GM23248 (cell line): Measurements from ENCODE around the gene PHOX2A. TPM values are rescaled to one million over a fixed set of nuclear protein-coding genes. Genes with fewer than 3 reads are reported as not detected.
"Not testable (repeated sequence)": the region's sequence is repeated elsewhere in the genome, so short reads cannot be mapped to it uniquely, and the experiment has no call there.

Experiments used
- DNase-seq: peaks from one replicate; pipeline ENCODE4 v3.0.0-alpha.2; 2015
- H2AFZ ChIP-seq: fragments of 200-600 bp; sonication (generic); 2 replicates; pipeline ENCODE4 v1.6.1; 2016; ENCODE audit warnings: antibody characterized with exemption
- H3F3A ChIP-seq: fragments of 200-600 bp; sonication (generic); 2 replicates; pipeline ENCODE4 v1.6.1; 2016; ENCODE audit warnings: mild to moderate bottlenecking, antibody characterized with exemption, mixed run types; ENCODE audit not compliant: insufficient read depth
- H3K27ac ChIP-seq: fragments of 200-600 bp; sonication (generic); 2 replicates; pipeline ENCODE4 v1.5.1; 2016; ENCODE audit warnings: mild to moderate bottlenecking
- H3K27me3 ChIP-seq: fragments of 200-600 bp; sonication (generic); replicated peaks from 2 replicates; pipeline ENCODE4 v1.6.1; 2016; ENCODE audit warnings: mild to moderate bottlenecking; ENCODE audit not compliant: insufficient read depth
- H3K36me3 ChIP-seq: fragments of 200-600 bp; sonication (generic); 2 replicates; pipeline ENCODE4 v1.6.1; 2016; ENCODE audit warnings: low read depth, mild to moderate bottlenecking
- H3K4me1 ChIP-seq: fragments of 200-600 bp; sonication (generic); 2 replicates; pipeline ENCODE4 v1.6.1; 2016; ENCODE audit warnings: mild to moderate bottlenecking; ENCODE audit not compliant: insufficient read depth
- H3K4me2 ChIP-seq: fragments of 200-600 bp; sonication (generic); one replicate; pipeline ENCODE4 v1.6.1; 2016; ENCODE audit warnings: mild to moderate bottlenecking; ENCODE audit not compliant: unreplicated experiment
- H3K4me3 ChIP-seq: fragments of 200-600 bp; sonication (generic); 2 replicates; pipeline ENCODE4 v1.5.1; 2016; ENCODE audit warnings: mild to moderate bottlenecking
- H3K79me2 ChIP-seq: fragments of 200-600 bp; sonication (generic); 2 replicates; pipeline ENCODE4 v1.6.1; 2016; ENCODE audit warnings: mild to moderate bottlenecking; ENCODE audit not compliant: insufficient read depth
- H3K9ac ChIP-seq: fragments of 200-600 bp; sonication (generic); 2 replicates; pipeline ENCODE4 v1.6.1; 2016; ENCODE audit warnings: mild to moderate bottlenecking
- H3K9me2 ChIP-seq: fragments of 200-600 bp; sonication (generic); 2 replicates; pipeline ENCODE4 v1.6.1; 2016; ENCODE audit warnings: mixed run types, mild to moderate bottlenecking, moderate library complexity; ENCODE audit not compliant: insufficient read depth
- H3K9me3 ChIP-seq: fragments of 200-600 bp; sonication (generic); one replicate; pipeline ENCODE4 v1.6.1; 2017; ENCODE audit warnings: low read depth
- H4K20me1 ChIP-seq: fragments of 200-600 bp; sonication (generic); 2 replicates; pipeline ENCODE4 v1.6.0; 2016; ENCODE audit not compliant: insufficient read depth
- EZH2 ChIP-seq: fragments of 200-600 bp; sonication (generic); IDR thresholded peaks from 2 replicates; pipeline ENCODE4 v1.6.1; 2018; ENCODE audit warnings: antibody characterized with exemption, mild to moderate bottlenecking; ENCODE audit not compliant: insufficient read depth, poor library complexity, severe bottlenecking
- EZH2phosphoT487 ChIP-seq: fragments of 200-600 bp; sonication (generic); IDR thresholded peaks from 2 replicates; pipeline ENCODE4 v1.6.1; 2018; ENCODE audit warnings: antibody characterized with exemption, moderate library complexity, mild to moderate bottlenecking, low read depth; ENCODE audit not compliant: insufficient read depth
- WGBS, 2 experiments: methylation state at CpG; one replicate each; pipeline ENCODE4 v1.1.6; 2015 to 2017; ENCODE audit warnings: low lambda C conversion rate in 2 of 2, low coverage in 1 of 2; ENCODE audit errors: missing lambda C conversion rate in 2 of 2; 5-methylcytosine and 5-hydroxymethylcytosine counted together
- in situ Hi-C: fragments of 300-500 bp; cut with MboI; formaldehyde crosslinking; loops from 2 replicates; pipeline ENCODE4 v1.15.0; 2020
- polyA plus RNA-seq: library from polyadenylated mRNA; unstranded; fragments of >200 nt; fragmentation: Nextera tagmentation; extraction: Ambion mirVana; gene quantifications from 2 replicates; pipeline ENCODE4 v1.2.1, GENCODE V29; 2016
- total RNA-seq: library from RNA; depleted of rRNA; stranded (reverse); fragments of >200 nt; shearing (Covaris generic); gene quantifications from 2 replicates; pipeline ENCODE4 v1.2.3, GENCODE V29; 2014

PHOX2A gene
- total and polyA plus RNA-seq, 2 experiments from 2014 or later, result not detected

DNA sequence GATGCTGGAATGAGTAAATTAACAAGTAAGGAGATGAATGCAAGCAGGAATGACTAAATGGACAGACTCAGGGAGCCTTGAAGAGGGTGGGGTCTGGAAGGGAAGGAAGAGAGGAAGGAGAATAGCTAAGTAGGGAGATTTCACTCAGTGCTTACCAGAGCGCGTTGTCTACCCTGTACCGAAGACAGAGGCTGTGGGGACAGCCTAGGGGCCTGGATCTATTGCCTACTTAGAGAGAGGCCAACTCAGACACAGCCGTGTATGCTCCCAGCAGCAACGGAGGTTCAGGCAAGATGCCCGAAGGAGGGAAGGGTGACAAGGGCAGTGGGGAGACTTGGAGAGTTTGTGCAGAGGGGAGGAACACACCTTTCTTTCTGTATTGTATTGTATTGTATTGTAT is 27.3 kb downstream of the PHOX2A start, which contains the start of gene FOLR2:
FOLR2 (plus strand) TSS at position 157 of the 400 bp plus-strand sequence. CDS start 1,791 bp downstream, outside the sequence.
- H3K4me2 ChIP-seq, result no peak within 1 kb of the TSS
- no peak within 1 kb of the TSS for H3K9ac ChIP-seq
- H2AFZ ChIP-seq, result no peak within 1 kb of the TSS
- no peaks in the 10 kb centered on the region for H3K9me2 ChIP-seq
- H3K27ac ChIP-seq, result no peak within 1 kb of the TSS
- no peaks in the 10 kb centered on the region for H3K9me3 ChIP-seq
- no peak for TF ChIP-seq EZH2phosphoT487
- H3K4me1 ChIP-seq, result no peaks in the 10 kb centered on the region
- no peaks in the 10 kb centered on the region for H4K20me1 ChIP-seq
- H3F3A ChIP-seq, result no peaks in the 10 kb centered on the region
- H3K36me3 ChIP-seq, result no peaks in the 10 kb centered on the region
- H3K79me2 ChIP-seq, result no peaks in the 10 kb centered on the region
- no peak for DNase-seq
- in situ Hi-C loops, result no loop called here
- 86 to 89% methylated on average over 6 of the region's 6 CpGs for WGBS, 2 experiments
- no peak within 1 kb of the TSS for H3K4me3 ChIP-seq
- H3K27me3 ChIP-seq, result peaks cover 26% of the 10 kb centered on the region

- Histone ChIP-seq H2AFZ (no peak overlapping the region), H3K4me2 (no peak overlapping the region), H3K9me2 (no peaks in the 10 kb centered on the region), H3K36me3 (no peaks in the 10 kb centered on the region), H3K4me3 (no peak overlapping the region), H3K27ac (no peak overlapping the region), H3K9me3 (no peaks in the 10 kb centered on the region), H3K27me3 (peaks cover 10% of the 10 kb centered on the region; the same call in 1 of the 2 replicates), H3F3A (no peaks in the 10 kb centered on the region), H4K20me1 (no peaks in the 10 kb centered on the region), H3K4me1 (no peaks in the 10 kb centered on the region), H3K79me2 (no peaks in the 10 kb centered on the region), H3K9ac (no peak overlapping the region)
- DNase-seq, result no peak
- WGBS, 2 experiments, result 51 to 54% methylated on average over 4 of the region's 4 CpGs
- in situ Hi-C loops, result no loop called here
- TF ChIP-seq EZH2phosphoT487 (no peak), EZH2 (no peak)
These were observed 34.9 kb downstream of the PHOX2A start for GRCh38 chr11:72209101-72209500.

- 69 to 80% methylated on average over 3 of the region's 3 CpGs for WGBS, 2 experiments
- Histone ChIP-seq H3F3A (no peaks in the 10 kb centered on the region), H3K36me3 (no peaks in the 10 kb centered on the region), H3K4me1 (no peaks in the 10 kb centered on the region), H3K4me3 (no peak overlapping the region), H2AFZ (no peak overlapping the region), H4K20me1 (no peaks in the 10 kb centered on the region), H3K9me2 (no peaks in the 10 kb centered on the region), H3K9ac (no peak overlapping the region), H3K9me3 (no peaks in the 10 kb centered on the region), H3K79me2 (no peaks in the 10 kb centered on the region), H3K27ac (no peak overlapping the region), H3K27me3 (0 out of 2 replicates have a peak, but pooled peaks cover 9% of the 10 kb centered on the region), H3K4me2 (no peak overlapping the region)
- no peak for TF ChIP-seq EZH2phosphoT487
- TF ChIP-seq EZH2, result no peak
- in situ Hi-C loops, result no loop called here
- DNase-seq, result no peak
These were observed 35.7 kb downstream of the PHOX2A start for GRCh38 chr11:72208281-72208680.

GRCh38 chr11:72206794-72207193 is 37.2 kb downstream of the PHOX2A start:
- 34 to 47% methylated on average over 2 of the region's 2 CpGs for WGBS, 2 experiments
- H4K20me1 ChIP-seq, H3K9ac ChIP-seq, H3K27me3 ChIP-seq, H3K27ac ChIP-seq, H3K4me2 ChIP-seq, H3K9me2 ChIP-seq, in situ Hi-C loops, H3K79me2 ChIP-seq, H3K36me3 ChIP-seq, DNase-seq, H2AFZ ChIP-seq, H3K4me3 ChIP-seq, H3F3A ChIP-seq, H3K9me3 ChIP-seq, H3K4me1 ChIP-seq: not testable (repeated sequence)

GRCh38 chr11:72204886-72205285 is 39.1 kb downstream of the PHOX2A start:
- no peak overlapping the region for H3K27ac ChIP-seq

More at GRCh38 chr11:72204886-72205285, 39.1 kb downstream of the PHOX2A start:
- Histone ChIP-seq H3K27me3 (no peaks in the 10 kb centered on the region), H3K9me3 (no peaks in the 10 kb centered on the region), H3K9me2 (no peaks in the 10 kb centered on the region), H3K4me1 (no peaks in the 10 kb centered on the region), H3K4me3 (no peak overlapping the region), H4K20me1 (no peaks in the 10 kb centered on the region), H3K9ac (no peak overlapping the region), H2AFZ (no peak overlapping the region), H3K4me2 (no peak overlapping the region), H3K79me2 (no peaks in the 10 kb centered on the region), H3K36me3 (no peaks in the 10 kb centered on the region), H3F3A (no peaks in the 10 kb centered on the region)
- TF ChIP-seq EZH2 (no peak), EZH2phosphoT487 (no peak)
- DNase-seq, result no peak
- in situ Hi-C loops, result no loop called here
